HG03460 (cell line): ENCODE results near the gene DIRAS2.

Experiments
- ATAC-seq: cut with Tn5 transposase; IDR thresholded peaks from one replicate; pipeline ENCODE4 v1.9.1; 2021; ENCODE audit not compliant: unreplicated experiment

Gene DIRAS2

GRCh38 chr9:90613502-90613901, 29.1 kb downstream of the DIRAS2 start:
- ATAC-seq = no peak

- ATAC-seq = no peak
Measured at GRCh38 chr9:90612957-90613356, 29.7 kb downstream of the DIRAS2 start.

DNA sequence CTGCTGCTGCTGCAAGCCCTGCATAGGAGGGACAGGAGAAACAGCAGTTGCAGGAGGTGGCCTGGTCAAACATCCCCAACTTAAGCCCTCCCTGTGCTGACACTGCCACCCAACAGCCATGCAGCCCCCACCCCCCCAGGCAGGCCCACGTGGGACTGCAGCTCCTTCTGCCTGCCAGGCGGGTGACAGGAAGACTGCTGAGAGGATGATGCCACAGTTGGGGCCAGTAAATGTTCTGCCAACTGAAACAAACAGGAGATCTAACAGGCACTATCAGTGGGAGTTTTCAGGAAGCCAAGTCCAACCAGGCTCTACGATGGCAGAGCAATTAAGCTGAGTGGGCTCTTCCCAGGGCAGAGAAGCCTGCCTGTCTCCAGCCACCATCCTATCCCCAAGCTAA, 31.1 kb downstream of the DIRAS2 start:
- ATAC-seq = no peak

DNA sequence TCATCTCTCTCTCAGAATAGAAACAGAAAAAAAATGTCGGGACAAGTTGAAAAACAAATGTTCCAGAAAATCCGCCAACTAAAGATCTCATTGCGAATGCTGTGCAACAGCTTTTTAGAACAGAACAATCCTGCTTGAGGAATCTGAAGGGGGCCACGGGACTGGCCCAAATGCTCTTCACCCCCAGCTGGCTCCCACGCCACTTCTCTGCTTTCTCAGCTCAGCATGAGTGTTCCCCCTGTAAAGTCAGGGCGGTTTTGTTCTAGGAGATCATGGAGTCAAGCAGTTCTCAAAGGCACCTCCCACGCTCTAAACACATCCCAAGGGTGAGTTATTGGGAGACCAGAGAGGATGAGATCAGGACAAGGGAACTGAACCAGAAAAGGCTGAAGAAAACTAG, 31.5 kb downstream of the DIRAS2 start:
- no peak for ATAC-seq

- no peak for ATAC-seq
Measured at GRCh38 chr9:90607701-90608516, 34.7 kb downstream of the DIRAS2 start.

- ATAC-seq = no peak
Measured at GRCh38 chr9:90600029-90600428, 42.6 kb downstream of the DIRAS2 start.

DNA sequence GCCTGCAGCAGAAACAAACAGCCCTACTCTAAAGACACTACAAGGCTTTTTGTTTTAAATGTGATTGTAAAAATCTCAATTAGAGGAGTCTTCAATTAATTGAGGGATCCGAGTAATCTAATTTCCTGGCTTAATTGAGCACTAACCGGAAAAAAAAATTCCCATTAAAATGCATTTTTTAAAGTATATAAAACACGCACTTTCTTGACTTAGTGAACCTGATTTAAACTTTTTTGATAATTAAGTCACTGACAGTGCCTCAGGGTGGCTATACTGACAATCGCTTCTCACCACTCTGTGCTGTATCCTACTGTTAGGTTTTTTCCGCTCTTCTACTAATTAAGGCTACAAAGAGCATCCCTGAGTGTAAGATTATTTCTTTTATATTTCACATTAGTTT, 44.4 kb downstream of the DIRAS2 start:
- no peak for ATAC-seq

GRCh38 chr9:90593646-90594045, 49.0 kb downstream of the DIRAS2 start:
- no peak for ATAC-seq

DNA sequence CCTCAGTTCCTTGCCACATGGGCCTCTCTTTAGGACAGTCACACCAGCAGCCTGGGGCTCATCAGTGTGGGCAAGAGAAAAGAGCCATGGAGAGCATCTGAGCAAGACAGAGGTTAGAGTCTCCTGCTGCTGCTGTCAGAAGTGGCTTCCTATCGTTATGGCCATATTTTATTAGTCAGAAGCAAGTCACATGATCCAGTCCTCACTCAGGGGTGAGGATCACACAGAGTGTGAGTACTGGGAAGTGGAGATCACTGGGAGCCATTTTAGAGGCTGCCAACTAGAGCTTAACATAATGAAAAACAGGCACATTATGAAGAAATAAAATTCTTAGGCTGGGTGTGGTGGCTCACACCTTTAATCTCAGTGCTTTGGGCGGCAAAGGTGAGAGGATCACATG, 62.0 kb downstream of the DIRAS2 start:
- no peak for ATAC-seq

DNA sequence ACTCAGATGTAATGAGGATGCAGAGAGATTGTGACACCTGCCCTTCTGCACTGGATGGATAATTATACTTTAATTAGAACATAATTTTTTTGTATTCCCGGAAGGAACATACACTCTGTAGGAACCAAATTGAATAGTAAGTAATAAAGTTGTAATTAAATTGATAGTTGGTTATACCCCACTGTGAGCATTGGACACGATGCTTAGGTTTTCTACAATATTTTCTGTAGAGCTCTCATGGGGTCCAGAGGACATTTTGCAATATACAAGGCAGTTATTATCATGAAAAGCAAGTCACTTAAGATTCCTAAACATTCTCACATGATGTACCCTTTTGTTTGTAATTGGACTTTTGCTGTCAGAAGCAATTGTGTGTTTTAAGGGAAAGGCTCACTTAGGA, 63.4 kb downstream of the DIRAS2 start:
- no peak for ATAC-seq

DNA sequence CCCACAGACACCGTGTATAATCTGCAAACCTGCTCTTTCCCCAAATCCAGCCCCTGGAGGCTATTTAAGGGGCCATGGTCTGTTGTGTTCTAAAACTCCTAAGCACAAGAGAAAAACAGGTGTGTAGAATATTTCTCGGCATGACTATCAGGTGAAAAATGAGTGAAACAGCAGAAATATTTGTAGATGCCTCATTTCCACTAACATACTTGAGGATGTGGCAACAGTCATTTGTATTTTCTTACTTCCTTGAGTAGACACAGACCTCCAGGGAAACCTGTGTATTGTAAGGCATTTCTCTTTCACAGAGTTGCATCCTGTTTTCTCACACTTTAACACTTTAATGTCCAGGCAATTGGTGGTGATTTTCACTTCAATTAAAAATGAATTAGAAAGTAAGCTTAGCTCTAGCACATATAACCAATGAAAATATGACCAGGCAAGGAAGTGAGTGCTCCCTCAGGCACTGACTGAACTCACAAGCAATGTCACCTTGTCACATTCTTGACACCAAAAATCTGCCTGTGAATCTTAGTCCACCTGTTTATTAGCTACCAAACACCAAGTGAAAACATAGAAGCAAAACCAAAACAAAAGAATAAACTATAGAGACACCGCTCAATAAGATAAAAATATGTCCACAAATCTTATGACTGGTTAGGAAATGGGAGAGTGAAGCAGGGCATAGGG, 64.4 kb downstream of the DIRAS2 start:
- no peak for ATAC-seq

DNA sequence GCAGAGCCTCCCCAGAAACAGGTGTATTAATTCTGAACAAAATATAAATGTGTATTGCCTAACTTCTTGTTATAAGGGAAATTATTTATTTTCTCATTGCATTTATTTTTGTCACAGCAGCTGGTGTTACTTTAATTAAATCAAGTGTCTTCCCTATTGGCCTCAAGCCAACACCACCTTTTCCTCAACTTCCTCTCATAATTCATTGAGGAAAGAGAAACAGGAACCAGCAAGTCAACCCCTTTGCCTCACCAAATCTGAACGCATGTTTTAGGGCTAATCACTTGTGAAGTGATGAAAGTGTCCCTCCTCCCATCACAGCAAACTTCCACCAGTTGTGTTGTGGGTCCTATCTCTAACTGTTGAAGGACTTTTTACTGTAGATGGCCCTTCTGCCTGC, 73.1 kb downstream of the DIRAS2 start:
- ATAC-seq = no peak

- no peak for ATAC-seq
Measured at GRCh38 chr9:90568667-90569066, 74.0 kb downstream of the DIRAS2 start.

DNA sequence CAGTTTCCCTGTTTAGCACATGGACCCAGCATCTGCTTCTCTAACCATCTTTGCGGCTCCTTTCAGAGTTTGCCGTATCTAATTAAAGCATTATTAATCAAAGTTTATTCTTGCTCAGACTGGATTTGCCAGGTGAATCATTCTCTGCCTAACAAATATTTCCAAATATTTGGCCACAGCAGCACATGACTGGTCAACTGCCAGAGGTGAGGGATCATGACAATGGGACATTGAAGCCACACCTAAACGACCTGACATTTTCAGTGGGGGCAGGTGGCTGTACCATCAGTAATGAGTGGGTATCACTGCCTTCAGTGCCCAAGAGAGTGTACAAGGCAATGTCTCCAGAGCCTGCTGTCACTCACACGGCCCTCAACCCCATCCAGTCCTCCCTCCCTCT, 80.4 kb downstream of the DIRAS2 start:
- no peak for ATAC-seq
